ENCODE measurements around the gene MAP1LC3B2. TPM values are rescaled to one million over a fixed set of nuclear protein-coding genes. Genes with fewer than 3 reads are reported as not detected.

MAP1LC3B2 gene
- total and polyA plus RNA-seq, 2 of the 13 experiments (the other 11 are each of a cell fraction or from before 2014, with no cell fraction given) = 0.60 to 2.2 TPM

DNA sequence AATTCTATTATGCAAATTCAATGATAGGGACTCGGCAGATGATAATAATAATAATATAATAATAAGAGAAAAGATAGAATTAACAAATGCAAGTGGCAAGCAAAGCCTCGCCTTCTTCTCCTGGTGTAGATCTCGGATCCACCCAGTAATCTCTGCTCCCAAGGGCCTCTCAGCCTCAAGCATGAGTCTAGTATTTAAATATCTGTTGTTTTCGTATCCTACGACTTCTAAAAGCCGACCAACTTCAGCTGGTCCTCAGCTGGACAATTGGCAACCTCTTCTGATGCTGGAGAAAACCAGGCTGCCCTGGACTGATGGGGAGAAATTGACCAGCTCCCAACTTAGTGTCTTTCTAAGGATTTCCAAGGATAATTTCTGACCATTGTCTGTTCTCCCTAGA, 14.0 kb upstream of the MAP1LC3B2 start:
- H2AFZ ChIP-seq (ENCODE audit: low read length) = no peak overlapping the region
- FAIRE-seq (no peak), DNase-seq (ENCODE audit: low spot score) (no peak), ATAC-seq (no peak)
- H3K36me3 ChIP-seq (replicated peaks in 1 of 2; ENCODE audit: control insufficient read depth in 1 of 2, insufficient read depth in 2 of 2, low read length in 2 of 2) = no peaks in the 10 kb centered on the region
- peaks cover 0 to 9% of the 10 kb centered on the region in 2 experiments; a peak in 1 of 5 replicates for H3K27me3 ChIP-seq (ENCODE audit: control insufficient read depth in 1 of 2, insufficient read depth in 2 of 2, low read length in 2 of 2)
- no TSS peak for BruUV-seq (replicated peaks)
- intact Hi-C loops (cut with micrococcal nuclease; ENCODE audit: unreplicated experiment) = no loop called here
- no peak overlapping the region for H3K27ac ChIP-seq (ENCODE audit: extremely low read length, insufficient read depth, low read length)
- H3K9ac ChIP-seq (ENCODE audit: insufficient read depth, low read depth, low read length) = no peak overlapping the region
- no peaks in the 10 kb centered on the region for H3K9me3 ChIP-seq (ENCODE audit: low read length)
- POLR2A ChIA-PET = no interaction called here
- in situ Hi-C loops (cut with HindIII; ENCODE audit: extremely low pct_ligation_motif_present, low pct_unique_long_range_greater_than_20kb) = no loop called here
- WGBS (ENCODE audit: low lambda C conversion rate) = 10% methylated on average over 6 of the region's 6 CpGs
- H3K4me1 ChIP-seq (ENCODE audit: insufficient read depth, low read length) = no peaks in the 10 kb centered on the region
- H4K20me1 ChIP-seq (ENCODE audit: insufficient read depth, low read length) = no peaks in the 10 kb centered on the region
- H3K4me3 ChIP-seq (replicated peaks in 1 of 3; ENCODE audit: insufficient read depth in 1 of 3, low read depth in 2 of 3, low read length in 3 of 3) = no peak overlapping the region
- no peak overlapping the region for H3K4me2 ChIP-seq (ENCODE audit: low read depth, low read length)
- TF ChIP-seq, protein P1, sequence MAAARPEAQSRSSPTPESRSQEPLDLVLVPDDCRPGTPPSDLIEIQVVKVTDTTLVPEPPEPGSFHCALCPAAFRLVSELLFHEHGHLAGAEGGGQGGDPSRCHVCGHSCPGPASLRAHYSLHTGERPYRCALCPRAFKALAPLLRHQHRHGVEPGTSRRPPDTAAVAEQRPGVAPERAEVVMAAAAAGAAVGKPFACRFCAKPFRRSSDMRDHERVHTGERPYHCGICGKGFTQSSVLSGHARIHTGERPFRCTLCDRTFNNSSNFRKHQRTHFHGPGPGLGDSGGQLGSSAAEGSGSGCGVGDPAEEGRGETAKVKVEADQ (CRISPR knock-in tag; IDR thresholded peaks at IDR 0.05; ENCODE audit: borderline replicate concordance) = no peak
- TF ChIP-seq IKZF1 (IDR thresholded peaks at IDR 0.05) (no peak), NFIC (IDR thresholded peaks at IDR 0.05; ENCODE audit: low read length) (no peak), FOXK2 (IDR thresholded peaks at IDR 0.05) (no peak), PHF21A (CRISPR knock-in tag; IDR thresholded peaks at IDR 0.05) (no peak)
- TF ChIP-seq, protein P2, sequence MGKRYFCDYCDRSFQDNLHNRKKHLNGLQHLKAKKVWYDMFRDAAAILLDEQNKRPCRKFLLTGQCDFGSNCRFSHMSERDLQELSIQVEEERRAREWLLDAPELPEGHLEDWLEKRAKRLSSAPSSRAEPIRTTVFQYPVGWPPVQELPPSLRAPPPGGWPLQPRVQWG (CRISPR knock-in tag; IDR thresholded peaks at IDR 0.05; ENCODE audit: borderline replicate concordance, low read depth) = no peak
- CTCF ChIA-PET (ENCODE audit: low intra/inter-chr PET ratio, low total read pairs) = no interaction called here
- H3K79me2 ChIP-seq (ENCODE audit: insufficient read depth, low read length) = no peaks in the 10 kb centered on the region

DNA sequence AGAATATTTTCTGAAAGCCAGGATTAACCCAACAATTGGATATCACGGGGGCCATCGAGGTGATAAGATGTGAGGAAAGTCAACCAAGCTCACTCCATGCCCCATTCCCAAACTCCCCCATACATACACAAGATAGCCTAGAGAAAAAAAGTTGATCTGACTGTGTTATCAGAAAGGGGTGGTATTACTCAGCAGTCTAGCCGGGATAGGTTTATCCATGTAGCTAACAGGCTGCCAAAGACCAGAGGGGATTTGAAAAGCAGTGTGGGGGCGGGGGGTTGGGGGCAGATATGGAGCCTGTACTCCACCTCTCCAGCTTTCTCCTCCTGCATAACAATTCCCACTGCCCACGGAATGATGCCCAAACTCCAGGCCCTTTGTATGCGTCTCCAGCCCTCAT, 13.2 kb upstream of the MAP1LC3B2 start:
- in situ Hi-C loops (cut with HindIII; ENCODE audit: extremely low pct_ligation_motif_present, low pct_unique_long_range_greater_than_20kb) = no loop called here
- ChIA-PET POLR2A (no interaction called here), CTCF (ENCODE audit: low intra/inter-chr PET ratio, low total read pairs) (no interaction called here)
- peaks cover 0 to 5% of the 10 kb centered on the region in 2 experiments; a peak in 1 of 5 replicates for H3K27me3 ChIP-seq (ENCODE audit: control insufficient read depth in 1 of 2, insufficient read depth in 2 of 2, low read length in 2 of 2)
- H3K36me3 ChIP-seq (replicated peaks in 1 of 2; ENCODE audit: control insufficient read depth in 1 of 2, insufficient read depth in 2 of 2, low read length in 2 of 2) = no peaks in the 10 kb centered on the region
- WGBS (ENCODE audit: low lambda C conversion rate) = 25% methylated on average over 6 of the region's 6 CpGs
- no peak overlapping the region for H3K4me3 ChIP-seq (replicated peaks in 1 of 3; ENCODE audit: insufficient read depth in 1 of 3, low read depth in 2 of 3, low read length in 3 of 3)
- H2AFZ ChIP-seq (ENCODE audit: low read length) = no peak overlapping the region
- DNase-seq (ENCODE audit: low spot score) = no peak
- H3K9ac ChIP-seq (ENCODE audit: insufficient read depth, low read depth, low read length) = no peak overlapping the region
- no peaks in the 10 kb centered on the region for H3K4me1 ChIP-seq (ENCODE audit: insufficient read depth, low read length)
- FAIRE-seq = no peak
- no peak overlapping the region for H3K4me2 ChIP-seq (ENCODE audit: low read depth, low read length)
- no peaks in the 10 kb centered on the region for H3K79me2 ChIP-seq (ENCODE audit: insufficient read depth, low read length)
- intact Hi-C loops (cut with micrococcal nuclease; ENCODE audit: unreplicated experiment) = no loop called here
- BruUV-seq (replicated peaks) = no TSS peak
- no peak for ATAC-seq
- no peaks in the 10 kb centered on the region for H4K20me1 ChIP-seq (ENCODE audit: insufficient read depth, low read length)
- H3K9me3 ChIP-seq (ENCODE audit: low read length) = no peaks in the 10 kb centered on the region
- H3K27ac ChIP-seq (ENCODE audit: extremely low read length, insufficient read depth, low read length) = no peak overlapping the region
- TF ChIP-seq PCBP1 (IDR thresholded peaks at IDR 0.05; ENCODE audit: borderline replicate concordance, low read depth, low read length) (no peak), HMGXB3 (CRISPR knock-in tag; IDR thresholded peaks at IDR 0.05; ENCODE audit: borderline replicate concordance) (no peak), ZNF460 (CRISPR knock-in tag; IDR thresholded peaks at IDR 0.05; ENCODE audit: borderline replicate concordance) (no peak), ATRX (CRISPR knock-in tag; IDR thresholded peaks at IDR 0.05; ENCODE audit: borderline replicate concordance) (no peak)
- TF ChIP-seq, protein P3, sequence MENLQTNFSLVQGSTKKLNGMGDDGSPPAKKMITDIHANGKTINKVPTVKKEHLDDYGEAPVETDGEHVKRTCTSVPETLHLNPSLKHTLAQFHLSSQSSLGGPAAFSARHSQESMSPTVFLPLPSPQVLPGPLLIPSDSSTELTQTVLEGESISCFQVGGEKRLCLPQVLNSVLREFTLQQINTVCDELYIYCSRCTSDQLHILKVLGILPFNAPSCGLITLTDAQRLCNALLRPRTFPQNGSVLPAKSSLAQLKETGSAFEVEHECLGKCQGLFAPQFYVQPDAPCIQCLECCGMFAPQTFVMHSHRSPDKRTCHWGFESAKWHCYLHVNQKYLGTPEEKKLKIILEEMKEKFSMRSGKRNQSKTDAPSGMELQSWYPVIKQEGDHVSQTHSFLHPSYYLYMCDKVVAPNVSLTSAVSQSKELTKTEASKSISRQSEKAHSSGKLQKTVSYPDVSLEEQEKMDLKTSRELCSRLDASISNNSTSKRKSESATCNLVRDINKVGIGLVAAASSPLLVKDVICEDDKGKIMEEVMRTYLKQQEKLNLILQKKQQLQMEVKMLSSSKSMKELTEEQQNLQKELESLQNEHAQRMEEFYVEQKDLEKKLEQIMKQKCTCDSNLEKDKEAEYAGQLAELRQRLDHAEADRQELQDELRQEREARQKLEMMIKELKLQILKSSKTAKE (CRISPR knock-in tag; IDR thresholded peaks at IDR 0.05; ENCODE audit: borderline replicate concordance) = no peak
